GM13976 (cell line): Measurements from ENCODE around the gene FSTL5.

ENCODE experiments used
- DNase-seq: peaks from one replicate; pipeline ENCODE4 v3.0.0; 2012; ENCODE audit warnings: low spot score
- CTCF ChIP-seq: IDR thresholded peaks from 2 replicates; pipeline ENCODE4 v1.5.1; 2012; ENCODE audit warnings: borderline replicate concordance, mild to moderate bottlenecking; ENCODE audit not compliant: insufficient read depth; ENCODE audit errors: extremely low read depth, missing control alignments, control extremely low read depth
- in situ Hi-C: fragments of 300-500 bp; cut with MboI; formaldehyde crosslinking; loops from one replicate; pipeline ENCODE4 v1.12.0; 2022; ENCODE audit warnings: low sequenced_read_pairs, mixed read lengths, inconsistent platforms; ENCODE audit not compliant: unreplicated experiment

The FSTL5 gene

GRCh38 chr4:161457311-161457710 is 706.5 kb downstream of the FSTL5 start:
- no peak for TF ChIP-seq CTCF
- no peak for DNase-seq
- in situ Hi-C loops, result no loop called here

GRCh38 chr4:161454860-161455259 is 708.9 kb downstream of the FSTL5 start:
- no peak for TF ChIP-seq CTCF
- in situ Hi-C loops, result no loop called here
- DNase-seq, result no peak

GRCh38 chr4:161448550-161449180 is 715.1 kb downstream of the FSTL5 start:
- no peak for DNase-seq
- in situ Hi-C loops, result no loop called here
- no peak for TF ChIP-seq CTCF

DNA sequence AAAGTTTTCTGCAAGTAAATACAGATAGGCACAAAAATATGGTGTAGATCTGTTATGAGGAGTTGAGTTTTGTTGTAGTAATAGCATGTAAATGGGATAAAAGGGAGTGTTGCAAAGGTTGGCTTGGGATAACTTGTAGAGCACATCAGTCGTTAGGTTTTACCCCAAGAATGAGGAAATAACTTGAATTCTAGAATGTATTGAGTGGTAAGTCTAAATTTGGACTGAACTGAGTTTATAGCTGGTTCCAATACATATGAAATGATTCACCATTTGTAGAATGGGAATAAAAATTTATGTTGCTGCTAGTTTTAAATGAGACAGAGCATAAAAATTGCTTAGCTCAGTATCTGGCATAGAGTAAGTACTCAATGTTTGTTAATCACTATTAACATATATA is 719.2 kb downstream of the FSTL5 start:
- in situ Hi-C loops, result no loop called here
- no peak for DNase-seq
- TF ChIP-seq CTCF, result no peak

GRCh38 chr4:161442921-161443320 is 720.9 kb downstream of the FSTL5 start:
- in situ Hi-C loops, result no loop called here
- TF ChIP-seq CTCF, result no peak
- DNase-seq, result no peak

GRCh38 chr4:161438096-161438495 is 725.7 kb downstream of the FSTL5 start:
- in situ Hi-C loops, result no loop called here
- DNase-seq, result no peak
- no peak for TF ChIP-seq CTCF
